Measurements from ENCODE around the gene S1PR1.
"Not testable (repeated sequence)": the region's sequence is repeated elsewhere in the genome, so short reads cannot be mapped to it uniquely, and the experiment has no call there.

Gene S1PR1

DNA sequence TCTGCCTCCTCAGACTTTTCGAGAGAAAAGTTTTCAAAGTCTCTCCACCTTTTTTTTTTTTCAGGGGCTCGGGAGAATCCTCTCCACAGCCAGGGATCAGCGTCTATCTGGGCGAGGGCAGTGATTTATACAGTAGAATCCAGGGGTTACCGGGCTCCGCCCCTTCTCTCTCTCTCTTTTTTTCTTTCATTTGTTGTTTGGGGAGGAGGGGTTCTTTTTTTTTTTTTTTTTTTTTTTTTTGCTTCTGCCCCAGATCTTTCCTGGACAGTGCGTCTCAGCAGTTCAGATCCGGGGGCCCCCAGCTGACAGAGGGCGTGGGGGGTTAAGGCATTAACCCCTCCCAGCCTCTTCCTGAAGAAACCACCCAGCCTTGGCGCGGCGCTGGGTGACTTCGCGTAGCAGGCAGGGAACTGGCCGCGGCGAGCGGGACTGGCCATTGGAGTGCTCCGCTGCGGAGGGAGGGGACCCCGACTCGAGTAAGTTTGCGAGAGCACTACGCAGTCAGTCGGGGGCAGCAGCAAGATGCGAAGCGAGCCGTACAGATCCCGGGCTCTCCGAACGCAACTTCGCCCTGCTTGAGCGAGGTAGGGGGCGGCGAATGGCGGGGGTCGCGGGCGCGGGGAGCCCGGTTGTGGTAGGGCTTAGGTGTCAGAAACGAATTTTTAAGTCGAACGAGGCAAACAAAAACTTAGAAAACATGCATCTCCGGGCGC lies at the start of gene S1PR1:
S1PR1 (plus strand) TSS at position 504 of the 713 bp plus-strand sequence. CDS start 1,966 bp downstream, outside the sequence.
- FAIRE-seq: peak; percentile 64

DNA sequence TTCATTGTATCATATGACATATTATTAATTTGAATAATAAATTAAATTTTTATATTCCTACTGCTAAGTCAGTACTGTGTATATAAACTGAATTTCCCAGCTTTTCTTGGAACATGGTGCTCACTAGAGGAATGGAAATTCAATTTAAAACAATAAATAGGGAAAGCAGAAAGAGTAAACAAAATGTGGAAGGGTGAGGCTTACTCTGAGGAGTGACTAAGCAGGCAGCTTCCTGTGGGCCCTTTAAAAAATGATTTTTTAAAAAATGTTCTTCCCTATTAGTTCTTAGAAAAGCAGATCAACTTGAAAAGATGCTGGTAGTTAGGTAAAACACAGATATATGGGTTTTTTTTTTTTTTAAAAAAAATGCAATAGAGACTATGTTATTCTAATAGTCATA lies 49.5 kb upstream of the S1PR1 start:
- FAIRE-seq: no peak
- no peak for DNase-seq (ENCODE audit: extremely low spot score, insufficient read length, low read depth)

More for the DNA sequence above, at the start of gene S1PR1:
- no peak for DNase-seq (ENCODE audit: extremely low spot score, insufficient read length, low read depth)

DNA sequence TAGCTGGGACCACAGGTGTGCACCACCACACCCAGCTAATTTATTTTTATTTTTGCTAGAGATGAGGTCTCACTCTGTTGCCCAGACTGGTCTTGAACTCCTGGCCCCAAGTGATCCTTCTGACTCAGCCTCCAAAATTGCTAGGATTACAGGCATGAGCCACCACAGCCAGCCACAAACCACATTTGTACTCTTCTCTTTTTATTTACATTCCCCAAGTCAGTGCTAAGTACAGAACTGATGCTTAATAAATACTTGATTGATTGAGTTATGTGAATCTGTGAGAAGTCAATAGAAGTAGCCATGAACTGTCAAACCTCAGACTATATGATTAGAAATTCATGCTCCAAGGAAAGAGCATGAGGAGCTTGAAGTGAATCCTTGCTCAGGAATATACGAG lies 48.5 kb upstream of the S1PR1 start:
- DNase-seq (ENCODE audit: extremely low spot score, insufficient read length, low read depth) (no peak), FAIRE-seq (no peak)

DNA sequence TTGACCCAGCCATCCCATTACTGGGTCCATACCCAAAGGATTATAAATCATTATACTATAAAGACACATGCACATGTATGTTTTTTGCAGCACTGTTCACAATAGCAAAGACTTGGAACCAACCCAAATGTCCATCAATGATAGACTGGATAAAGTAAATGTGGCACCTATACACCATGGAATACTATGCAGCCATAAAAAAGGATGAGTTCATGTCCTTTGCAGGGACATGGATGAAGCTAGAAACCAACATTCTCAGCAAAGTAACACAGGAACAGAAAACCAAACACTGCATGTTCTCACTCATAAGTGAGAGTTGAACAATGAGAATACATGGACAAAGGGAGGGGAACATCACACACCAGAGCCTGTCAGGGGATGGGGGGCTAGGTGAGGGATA lies 47.9 kb upstream of the S1PR1 start:
- not testable (repeated sequence) for DNase-seq (ENCODE audit: extremely low spot score, insufficient read length, low read depth); FAIRE-seq

DNA sequence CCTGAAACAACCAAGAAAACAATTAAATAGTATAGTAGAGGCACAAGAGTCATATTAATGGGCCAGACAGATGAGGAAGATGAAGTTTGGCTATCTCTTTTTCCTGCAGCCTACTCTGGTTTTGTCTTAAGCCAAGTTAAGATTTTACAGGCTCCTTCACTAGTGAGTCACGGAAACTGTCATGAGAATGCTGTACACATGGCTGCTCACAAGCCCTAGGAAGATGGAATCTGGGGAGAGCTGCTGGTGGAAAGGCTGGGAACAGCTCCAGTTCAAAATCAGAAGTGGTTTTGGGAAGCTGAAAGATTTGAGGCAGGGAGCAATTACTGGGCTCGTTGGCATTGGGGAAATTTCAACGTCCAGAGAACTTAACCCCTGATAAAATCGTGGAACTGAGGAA lies 46.4 kb upstream of the S1PR1 start:
- DNase-seq (ENCODE audit: extremely low spot score, insufficient read length, low read depth) (no peak), FAIRE-seq (no peak)

DNA sequence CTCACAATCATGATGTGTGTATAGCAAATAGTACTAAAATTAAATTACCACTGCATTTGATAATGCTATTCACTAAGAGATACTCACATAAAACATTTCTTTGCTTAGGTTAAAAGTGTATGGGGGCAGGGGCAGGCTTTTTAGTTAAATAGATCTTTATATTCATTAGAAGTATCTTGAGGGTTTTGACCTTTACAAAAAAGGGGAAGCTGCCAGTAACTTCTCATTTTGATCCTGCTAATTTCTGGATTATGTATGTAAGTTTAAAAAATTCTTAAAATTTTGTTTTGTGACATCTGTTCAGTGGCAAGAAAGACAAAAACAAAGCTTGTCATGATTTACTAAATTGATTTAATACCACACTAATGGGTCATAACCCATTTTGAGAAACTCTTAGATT lies 45.8 kb upstream of the S1PR1 start:
- DNase-seq (ENCODE audit: extremely low spot score, insufficient read length, low read depth) (no peak), FAIRE-seq (no peak)

DNA sequence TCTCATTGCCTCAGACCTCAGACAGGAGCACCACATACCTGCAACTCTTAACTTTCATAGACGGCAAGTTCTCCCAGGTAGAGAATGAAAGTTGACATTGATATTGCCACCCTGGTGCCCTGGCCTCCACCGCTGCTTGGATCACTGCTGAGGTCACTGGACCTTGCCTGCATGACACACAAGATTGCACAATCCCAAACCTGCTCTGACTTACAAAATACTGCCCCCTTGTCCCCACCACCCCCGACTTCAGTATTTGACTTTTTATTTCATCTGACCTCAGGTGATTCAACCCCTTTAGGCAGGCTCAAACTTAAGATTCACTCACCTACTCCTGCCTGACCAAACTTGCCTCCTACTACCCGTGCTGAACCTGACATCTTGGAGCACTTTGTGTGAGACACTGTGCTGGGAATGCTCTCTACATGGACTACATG lies 43.1 kb upstream of the S1PR1 start:
- FAIRE-seq (no peak), DNase-seq (ENCODE audit: extremely low spot score, insufficient read length, low read depth) (no peak)

DNA sequence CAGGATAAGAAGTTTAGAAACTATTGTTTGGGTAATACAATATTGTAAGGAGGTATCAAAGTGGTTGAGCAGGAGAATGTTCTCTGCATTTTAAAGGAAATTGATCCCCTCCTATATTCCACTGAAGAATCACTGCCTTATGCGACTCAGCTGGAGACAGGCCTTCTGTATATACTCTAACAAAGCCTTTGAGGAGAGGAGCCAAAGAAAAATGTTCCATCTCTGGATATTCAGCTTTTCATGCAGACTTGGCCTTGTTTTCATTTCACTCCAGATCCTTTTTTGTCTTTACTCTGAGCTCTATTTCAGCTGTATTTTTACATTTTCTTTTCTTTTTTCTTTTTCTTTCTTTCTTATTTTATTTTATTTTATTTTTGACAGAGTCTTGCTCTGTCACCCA lies 42.1 kb upstream of the S1PR1 start:
- DNase-seq (ENCODE audit: extremely low spot score, insufficient read length, low read depth): no peak
- FAIRE-seq: no peak

DNA sequence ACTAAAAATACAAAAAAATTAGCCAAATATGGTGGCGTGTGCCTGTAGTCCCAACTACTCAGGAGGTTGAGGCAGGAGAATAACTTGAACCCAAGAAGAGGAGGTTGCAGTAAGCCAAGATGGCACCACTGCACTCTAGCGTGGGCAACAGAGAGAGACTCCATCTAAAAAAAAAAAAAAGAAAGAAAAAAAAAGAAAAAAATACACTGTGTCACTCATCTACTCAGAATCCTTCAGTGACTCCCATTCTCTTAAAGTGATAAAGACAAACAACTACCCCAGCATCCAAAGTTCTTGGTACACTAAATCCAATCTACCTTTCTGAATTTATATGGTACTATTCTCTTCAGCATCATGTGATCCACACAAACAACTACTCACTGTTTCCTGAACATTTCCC lies 40.2 kb upstream of the S1PR1 start:
- DNase-seq (ENCODE audit: extremely low spot score, insufficient read length, low read depth): no peak
- FAIRE-seq: no peak

DNA sequence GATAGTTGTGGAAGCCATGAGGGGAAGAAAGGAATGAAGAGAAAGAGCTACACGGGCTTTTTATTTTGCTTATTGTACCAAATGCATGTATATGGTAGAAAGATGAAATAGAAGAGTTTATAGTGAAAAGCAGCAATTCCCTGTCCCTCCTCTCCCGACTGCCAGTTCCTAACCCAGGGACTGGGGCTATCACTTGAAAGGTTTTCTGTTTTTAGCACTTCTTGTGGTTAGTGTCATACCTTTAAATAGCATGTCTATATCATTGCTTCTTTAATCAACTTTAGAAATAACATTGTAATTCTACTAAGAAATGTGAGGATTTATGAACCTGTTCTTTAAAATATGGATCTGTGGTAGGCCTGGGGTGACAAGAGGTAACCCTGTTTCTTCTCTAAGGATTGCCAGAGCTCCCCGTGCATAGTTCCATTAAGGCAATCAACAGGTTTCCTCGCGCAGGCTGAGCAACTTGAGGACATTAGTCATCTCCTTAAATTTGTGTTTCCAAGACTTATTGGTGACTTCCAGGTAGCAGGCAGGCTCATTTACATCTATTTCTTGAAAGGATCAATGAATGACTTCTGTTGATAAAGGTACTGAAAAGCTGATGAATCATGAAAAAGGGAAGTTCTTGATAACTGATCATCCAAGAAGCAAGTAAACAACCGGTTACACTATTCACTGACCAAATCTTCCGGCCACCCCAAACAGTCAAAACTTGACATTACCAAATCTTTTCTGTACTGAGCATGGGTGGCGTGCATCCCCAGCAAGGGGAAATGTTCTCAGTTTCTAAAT lies 37.8 kb upstream of the S1PR1 start:
- DNase-seq (ENCODE audit: extremely low spot score, insufficient read length, low read depth): peak; percentile 51
- FAIRE-seq: peak; percentile 94

DNA sequence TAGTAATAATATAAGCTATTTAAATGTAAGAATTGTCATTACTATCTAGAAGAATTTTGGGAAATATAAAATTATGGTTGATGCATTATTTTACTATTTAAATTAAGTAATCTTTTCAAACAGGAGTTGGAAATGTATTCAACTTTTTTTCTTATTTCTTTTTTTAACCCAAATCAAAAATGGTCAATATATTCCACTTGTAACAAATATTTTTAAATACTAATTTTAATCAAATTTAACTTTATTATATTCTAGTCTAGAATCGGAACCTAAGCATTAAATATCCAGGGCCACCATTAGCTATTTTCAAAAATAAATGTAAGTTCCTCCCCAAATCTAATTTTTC lies 37.2 kb upstream of the S1PR1 start:
- DNase-seq (ENCODE audit: extremely low spot score, insufficient read length, low read depth) (no peak), FAIRE-seq (no peak)

DNA sequence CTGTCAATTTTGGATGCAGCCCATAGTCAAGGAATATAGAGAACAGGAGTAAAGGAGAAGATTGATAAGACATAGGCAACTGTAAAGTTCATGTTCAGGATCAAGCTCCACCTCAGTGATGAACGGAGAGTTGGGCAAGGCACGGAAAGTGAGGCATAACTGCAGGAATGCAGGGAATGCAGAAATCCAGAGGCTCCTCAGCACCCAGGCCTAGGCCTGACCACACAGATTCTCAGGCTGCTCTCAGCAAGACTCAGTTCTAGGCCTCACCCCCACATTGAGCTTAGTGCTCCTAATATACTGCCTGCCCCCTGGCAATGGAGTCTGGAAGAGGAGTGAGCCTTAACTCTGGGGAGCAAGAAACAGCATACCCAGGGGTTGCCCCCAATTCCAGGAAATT lies 36.3 kb upstream of the S1PR1 start:
- no peak for DNase-seq (ENCODE audit: extremely low spot score, insufficient read length, low read depth)
- FAIRE-seq: no peak

DNA sequence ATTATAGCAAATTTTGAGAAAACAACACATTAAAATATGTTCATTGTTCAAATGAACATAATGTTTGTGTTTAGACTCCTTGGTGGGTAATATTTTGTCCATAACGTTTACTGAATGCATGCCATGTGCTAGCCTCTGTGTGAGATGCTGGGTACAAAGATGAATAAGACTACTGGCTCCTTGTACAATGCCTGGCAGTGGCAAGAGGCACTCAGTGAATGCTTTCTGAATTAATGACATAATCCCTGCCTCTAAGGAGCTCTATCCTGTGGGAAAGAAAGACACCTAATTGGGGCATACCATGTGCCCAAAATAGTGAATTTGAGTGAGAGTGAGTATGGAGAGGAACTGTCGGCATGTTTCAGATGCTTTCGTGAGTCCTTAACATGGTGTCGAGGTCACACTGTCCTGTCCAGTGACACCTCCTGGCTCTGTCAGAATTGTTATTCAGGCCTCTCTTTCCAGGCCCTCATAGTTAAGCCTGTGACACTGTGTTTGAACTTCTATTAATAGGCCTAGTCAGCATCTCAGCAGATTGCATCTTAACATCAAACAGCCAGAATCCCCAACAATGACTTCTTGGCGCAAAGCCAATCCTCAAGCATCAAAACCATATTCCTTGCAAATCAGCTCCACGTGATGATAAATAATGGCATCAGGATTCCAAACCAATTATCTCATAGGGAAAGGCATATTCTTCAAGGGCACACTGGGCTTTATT lies 32.8 kb upstream of the S1PR1 start:
- FAIRE-seq: no peak
- DNase-seq (ENCODE audit: extremely low spot score, insufficient read length, low read depth): no peak

DNA sequence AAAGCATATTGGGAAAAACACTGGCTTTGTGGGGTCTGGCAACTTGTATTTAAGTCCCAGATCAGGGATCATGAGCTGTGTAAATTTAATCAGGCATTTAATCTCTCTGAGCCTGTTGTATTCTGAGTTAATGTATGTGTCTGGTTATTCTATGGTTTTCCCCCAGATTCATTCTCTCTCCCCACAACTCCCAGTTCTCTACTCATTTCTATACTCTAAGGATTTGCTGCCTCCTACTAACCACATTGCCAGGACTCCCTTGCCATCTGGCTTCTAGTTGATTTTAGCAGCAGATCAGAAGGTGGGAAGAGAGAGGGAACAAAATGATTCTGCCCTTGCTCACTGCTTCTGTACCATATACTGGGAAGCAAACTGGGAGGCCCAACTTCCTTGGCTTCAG lies 31.4 kb upstream of the S1PR1 start:
- no peak for DNase-seq (ENCODE audit: extremely low spot score, insufficient read length, low read depth)
- no peak for FAIRE-seq

DNA sequence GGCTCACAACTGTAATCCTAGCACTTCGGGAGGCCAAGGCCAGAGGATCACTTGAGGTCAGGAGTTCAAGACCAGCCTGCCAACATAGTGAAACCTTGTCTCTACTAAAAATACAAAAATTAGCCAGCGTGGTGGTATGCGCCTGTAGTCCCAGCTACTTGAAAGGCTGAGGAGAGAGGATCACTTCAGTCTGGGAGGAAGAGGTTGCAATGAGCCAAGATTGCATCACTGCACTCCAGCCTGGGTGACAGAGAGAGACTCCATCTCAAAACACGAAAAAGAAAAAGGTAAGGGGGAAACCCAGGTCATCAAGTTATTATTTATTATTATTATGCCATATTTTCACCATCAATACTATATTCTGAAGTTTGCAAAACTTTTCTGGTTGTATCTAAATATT lies 30.7 kb upstream of the S1PR1 start:
- DNase-seq (ENCODE audit: extremely low spot score, insufficient read length, low read depth); FAIRE-seq: not testable (repeated sequence)

DNA sequence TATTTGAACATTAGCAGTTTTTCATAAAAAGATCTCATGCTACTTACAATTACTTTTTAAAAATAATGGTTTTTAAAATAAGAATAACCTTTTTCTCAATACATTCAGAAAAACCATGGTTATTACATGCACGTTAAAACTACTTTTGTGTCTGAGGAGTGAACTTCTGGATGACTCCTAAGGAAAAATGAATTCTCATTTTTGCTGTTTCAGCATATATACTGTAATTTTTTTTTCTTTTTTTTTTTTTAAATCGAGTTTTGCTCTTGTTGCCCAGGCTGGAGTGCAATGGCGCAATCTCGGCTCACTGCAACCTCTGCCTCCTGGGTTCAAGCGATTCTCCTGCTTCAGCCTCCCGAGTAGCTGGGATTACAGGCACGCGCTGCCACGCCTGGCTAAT lies 29.5 kb upstream of the S1PR1 start:
- not testable (repeated sequence) for FAIRE-seq

DNA sequence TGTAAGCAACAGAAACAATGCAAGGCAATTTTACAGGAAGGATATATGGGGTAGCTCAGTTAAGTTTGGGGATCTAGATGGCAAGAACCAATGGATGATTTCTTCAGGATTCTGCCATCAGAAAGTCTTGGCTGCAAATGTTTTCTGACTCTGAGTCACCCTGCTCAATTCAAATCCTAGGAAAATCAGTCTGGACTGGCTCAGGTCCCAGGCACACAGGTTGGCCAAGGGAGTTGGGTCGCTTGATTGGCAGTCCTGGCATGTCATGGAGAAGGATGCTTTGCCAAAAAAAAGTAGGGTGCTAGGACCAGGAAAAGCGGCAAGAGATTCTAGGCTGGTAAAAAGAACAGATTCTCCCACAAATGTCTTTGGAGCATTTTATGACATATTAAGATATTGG lies 28.9 kb upstream of the S1PR1 start:
- DNase-seq (ENCODE audit: extremely low spot score, insufficient read length, low read depth) (no peak), FAIRE-seq (no peak)

More for the DNA sequence above, 29.5 kb upstream of the S1PR1 start:
- not testable (repeated sequence) for DNase-seq (ENCODE audit: extremely low spot score, insufficient read length, low read depth)

DNA sequence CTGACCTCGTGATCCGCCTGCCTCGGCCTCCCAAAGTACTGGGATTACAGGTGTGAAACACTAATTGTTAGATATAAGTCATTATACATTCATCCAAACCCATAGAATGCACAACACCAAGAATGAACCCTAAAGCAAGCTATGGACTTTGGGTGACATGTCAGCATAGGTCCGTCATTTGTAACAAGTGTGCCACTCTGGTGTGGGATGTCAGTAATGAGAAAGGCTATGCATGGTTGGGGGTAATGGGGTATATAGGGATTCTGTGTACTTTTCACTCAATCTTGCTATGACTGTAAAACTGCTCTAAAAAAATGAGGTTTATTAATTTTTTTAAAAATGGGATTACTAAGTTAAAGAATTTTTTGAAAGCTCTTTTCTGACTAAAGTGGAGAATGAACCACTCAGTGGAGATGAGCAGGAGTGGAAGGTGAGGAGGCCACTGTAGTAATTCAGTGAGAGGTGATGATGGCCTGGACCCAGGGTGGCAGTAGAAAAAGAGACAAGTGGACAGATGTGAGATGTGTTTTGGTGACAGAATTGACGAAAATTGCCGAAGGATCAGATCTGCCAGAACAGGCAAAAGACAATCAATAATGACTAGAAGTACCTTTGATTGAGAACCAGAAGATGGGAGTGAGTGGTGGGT lies 21.3 kb upstream of the S1PR1 start:
- FAIRE-seq (peak; percentile 44), DNase-seq (ENCODE audit: extremely low spot score, insufficient read length, low read depth) (no peak)

DNA sequence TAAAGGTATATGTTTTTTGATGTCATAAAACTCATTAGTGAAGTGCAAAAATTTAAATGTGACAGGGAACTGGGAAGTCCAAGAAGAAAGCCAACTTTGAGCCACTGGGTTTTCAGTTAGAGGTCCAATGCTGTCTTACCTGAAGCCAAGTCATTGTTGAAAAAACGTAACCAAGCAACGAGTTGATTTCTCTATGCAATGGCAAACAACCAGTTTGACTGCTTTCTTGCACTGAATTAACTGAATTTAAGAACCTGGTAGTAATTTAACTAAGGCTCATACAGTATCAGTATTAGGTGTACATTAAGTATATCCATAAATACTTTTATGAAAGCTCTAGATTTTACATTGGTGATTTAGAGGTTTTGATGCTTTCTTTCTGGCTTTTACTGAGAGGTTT lies 20.2 kb upstream of the S1PR1 start:
- DNase-seq (ENCODE audit: extremely low spot score, insufficient read length, low read depth): no peak
- no peak for FAIRE-seq

DNA sequence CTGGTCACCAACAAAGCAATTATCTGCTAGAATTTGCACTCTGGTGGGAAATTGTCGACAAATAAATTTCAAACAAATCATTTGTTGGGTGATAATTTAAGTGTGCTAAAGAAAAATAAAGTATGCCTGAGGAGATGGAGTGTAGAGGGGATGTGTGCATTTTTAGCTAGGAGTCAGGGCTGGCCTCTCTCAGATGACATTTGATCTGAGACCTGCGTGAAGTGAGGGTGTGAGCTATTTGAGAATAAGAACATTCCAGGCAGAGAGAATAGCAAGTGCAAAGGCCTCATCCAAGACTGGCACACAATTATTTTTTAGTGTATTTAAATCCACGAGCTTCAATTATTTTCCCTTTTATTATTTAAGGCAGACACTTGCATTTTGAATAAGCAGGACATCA lies 19.7 kb upstream of the S1PR1 start:
- no peak for DNase-seq (ENCODE audit: extremely low spot score, insufficient read length, low read depth)
- FAIRE-seq: no peak

All from GM18507 (cell line).